Brain microvascular endothelial cell (primary cell): ENCODE data around the gene TBC1D16.
A peak's percentile ranks its signal among the peaks of the same experiment; 100 is the strongest.

Experiments
- DNase-seq: peaks from one replicate; pipeline ENCODE4 v3.0.0-alpha.2; 2020
- H3K27ac ChIP-seq: fragments of 250-450 bp; sonication (Bioruptor Pico); 2 replicates; pipeline ENCODE4 v1.5.1; 2020; ENCODE audit warnings: mild to moderate bottlenecking, moderate library complexity
- H3K27me3 ChIP-seq: fragments of 250-450 bp; sonication (Bioruptor Pico); replicated peaks from 2 replicates; pipeline ENCODE4 v1.5.1; 2020; ENCODE audit warnings: mild to moderate bottlenecking
- H3K36me3 ChIP-seq: fragments of 250-450 bp; sonication (Bioruptor Pico); replicated peaks from 2 replicates; pipeline ENCODE4 v1.5.1; 2020; ENCODE audit warnings: mild to moderate bottlenecking
- H3K4me3 ChIP-seq: 2 replicates; pipeline ENCODE4 v1.5.1; 2011; ENCODE audit warnings: low read depth, mild to moderate bottlenecking, control low read depth, low read length, moderate library complexity
- in situ Hi-C: cut with HindIII; loops from 2 replicates; pipeline ENCODE4 v1.10.0; 2017; ENCODE audit warnings: low sequenced_read_pairs, low pct_ligation_motif_present
- TF ChIP-seq, protein P1 (sequence below): IDR thresholded peaks from 2 replicates; pipeline ENCODE4 v1.5.1; 2011; ENCODE audit warnings: low read depth, mild to moderate bottlenecking, moderate library complexity, low read length, control low read depth, inconsistent platforms; ENCODE audit errors: missing control alignments

Gene TBC1D16

DNA sequence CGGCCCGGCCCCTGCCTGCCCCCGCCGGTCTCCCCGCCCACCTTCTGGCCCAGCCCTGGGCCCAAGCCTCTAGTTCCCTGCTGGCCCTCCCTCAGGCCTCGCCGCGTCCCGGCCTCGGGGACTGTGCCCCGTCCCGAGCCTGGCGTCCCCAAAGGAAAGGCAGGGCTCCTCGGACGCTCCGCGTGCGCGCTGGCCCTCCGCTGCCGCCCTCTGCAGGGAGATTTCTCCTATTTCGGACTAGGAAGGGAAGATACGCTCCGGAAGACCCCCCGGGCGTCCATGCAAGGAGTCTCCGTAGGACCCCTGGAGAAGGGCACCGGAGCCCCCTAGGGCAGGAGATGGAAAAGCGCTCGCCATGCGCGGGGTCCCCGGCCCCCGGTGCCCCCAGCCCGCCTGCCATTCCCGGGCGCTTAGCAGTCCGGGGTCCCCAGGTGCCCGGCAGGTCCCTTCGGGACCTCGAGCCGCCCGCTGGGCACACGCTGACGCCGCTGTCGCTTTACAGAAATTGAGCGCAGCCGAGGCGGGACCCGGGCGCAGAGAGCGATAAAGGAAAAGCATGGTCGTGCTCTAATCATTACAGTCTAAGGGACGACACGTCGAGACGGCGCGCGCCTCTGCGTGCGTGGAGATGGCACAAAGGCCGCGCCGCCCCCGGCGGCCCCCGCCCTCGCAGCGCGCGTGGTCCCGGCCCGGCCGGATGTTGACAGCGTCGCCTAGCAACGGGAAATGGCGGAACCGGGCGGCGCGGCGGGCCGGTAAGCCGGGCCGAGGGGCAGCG lies 454 bp upstream of the TBC1D16 start, which contains the start of gene CCDC40:
TSS of gene CCDC40 (plus strand) at position 706 of the 778 bp plus-strand sequence. CDS start at position 727, 21 bp downstream.
- peak; percentile 55 for DNase-seq
- TF ChIP-seq, protein P1, sequence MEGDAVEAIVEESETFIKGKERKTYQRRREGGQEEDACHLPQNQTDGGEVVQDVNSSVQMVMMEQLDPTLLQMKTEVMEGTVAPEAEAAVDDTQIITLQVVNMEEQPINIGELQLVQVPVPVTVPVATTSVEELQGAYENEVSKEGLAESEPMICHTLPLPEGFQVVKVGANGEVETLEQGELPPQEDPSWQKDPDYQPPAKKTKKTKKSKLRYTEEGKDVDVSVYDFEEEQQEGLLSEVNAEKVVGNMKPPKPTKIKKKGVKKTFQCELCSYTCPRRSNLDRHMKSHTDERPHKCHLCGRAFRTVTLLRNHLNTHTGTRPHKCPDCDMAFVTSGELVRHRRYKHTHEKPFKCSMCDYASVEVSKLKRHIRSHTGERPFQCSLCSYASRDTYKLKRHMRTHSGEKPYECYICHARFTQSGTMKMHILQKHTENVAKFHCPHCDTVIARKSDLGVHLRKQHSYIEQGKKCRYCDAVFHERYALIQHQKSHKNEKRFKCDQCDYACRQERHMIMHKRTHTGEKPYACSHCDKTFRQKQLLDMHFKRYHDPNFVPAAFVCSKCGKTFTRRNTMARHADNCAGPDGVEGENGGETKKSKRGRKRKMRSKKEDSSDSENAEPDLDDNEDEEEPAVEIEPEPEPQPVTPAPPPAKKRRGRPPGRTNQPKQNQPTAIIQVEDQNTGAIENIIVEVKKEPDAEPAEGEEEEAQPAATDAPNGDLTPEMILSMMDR: peak; percentile 2
- H3K36me3 ChIP-seq: no peaks in the 10 kb centered on the region
- peak within 1 kb of the TSS; percentile 82 for H3K4me3 ChIP-seq
- in situ Hi-C loops: no loop called here
- H3K27me3 ChIP-seq: no peaks in the 10 kb centered on the region
- H3K27ac ChIP-seq: peak within 1 kb of the TSS; percentile 81

DNA sequence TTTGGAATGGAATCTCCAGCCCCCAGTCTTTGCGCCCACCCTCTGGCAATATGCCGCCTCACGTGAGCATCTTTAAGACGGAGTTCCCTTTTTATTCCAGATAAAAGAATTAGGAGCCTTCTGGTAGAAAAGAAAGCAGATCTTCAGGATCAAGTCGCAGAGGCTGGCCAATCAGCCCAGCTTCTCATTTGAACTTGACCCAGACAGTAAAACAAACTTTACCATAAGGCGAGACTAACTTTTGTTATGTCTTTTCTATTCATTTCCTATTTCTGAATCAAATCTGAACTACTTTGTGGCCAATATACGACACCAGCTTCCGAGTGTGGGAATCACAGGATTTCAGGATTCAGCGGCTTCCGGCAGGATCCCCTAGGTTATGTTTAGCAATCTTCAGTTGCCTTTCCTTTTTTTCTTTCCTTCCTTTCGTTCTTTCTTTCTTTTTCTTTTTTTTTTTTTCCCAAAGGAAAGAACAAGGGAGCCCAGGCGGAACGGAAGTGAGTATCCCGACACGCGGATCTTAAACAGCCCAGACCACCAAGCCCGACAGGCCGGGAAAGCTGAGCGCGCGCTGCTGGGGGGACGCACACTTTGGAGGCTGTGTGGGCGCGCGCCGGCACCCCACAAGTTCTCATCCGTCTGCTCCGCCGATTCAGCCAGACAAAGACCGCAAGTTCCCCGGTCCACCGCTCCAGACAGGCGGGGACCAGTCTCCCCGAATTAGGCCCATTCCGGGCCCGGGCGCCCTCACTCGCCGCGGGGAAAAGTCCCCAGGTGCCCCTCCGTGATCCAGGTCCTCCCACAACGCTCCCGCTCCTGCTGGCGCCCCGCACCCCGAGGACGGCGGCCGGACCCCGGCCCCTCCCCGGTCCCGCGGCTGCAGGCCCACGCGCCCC lies 633 bp downstream of the TBC1D16 start:
- no peaks in the 10 kb centered on the region for H3K27me3 ChIP-seq
- TF ChIP-seq, protein P1: no peak
- DNase-seq: peak; percentile 20
- H3K27ac ChIP-seq: peak overlapping the region; percentile 81
- H3K4me3 ChIP-seq: peak overlapping the region; percentile 78
- in situ Hi-C loops: no loop called here
- no peaks in the 10 kb centered on the region for H3K36me3 ChIP-seq

DNA sequence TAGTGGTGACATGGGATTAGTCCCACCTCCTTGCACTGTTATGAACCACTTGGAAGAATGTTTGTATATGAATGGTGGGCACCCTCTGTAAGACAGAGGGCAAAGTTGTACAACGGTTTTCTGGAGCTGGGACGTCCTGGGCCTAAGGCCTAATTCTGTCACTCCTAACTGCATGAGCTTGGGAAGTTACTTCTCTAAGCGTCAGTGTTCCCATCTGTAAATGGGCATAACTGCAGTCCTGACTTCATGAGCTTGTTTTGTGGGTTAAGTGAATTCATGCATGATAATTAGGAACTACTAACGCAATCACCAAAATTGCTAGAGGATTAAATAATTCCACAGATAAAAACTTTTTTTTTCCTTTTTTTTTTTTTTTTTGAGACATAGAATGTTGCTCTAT lies 1.8 kb downstream of the TBC1D16 start:
- H3K36me3 ChIP-seq: no peaks in the 10 kb centered on the region
- TF ChIP-seq, protein P1: no peak
- H3K27me3 ChIP-seq: no peaks in the 10 kb centered on the region
- in situ Hi-C loops: no loop called here
- DNase-seq: no peak
- H3K27ac ChIP-seq: no peak overlapping the region
- H3K4me3 ChIP-seq: no peak overlapping the region

DNA sequence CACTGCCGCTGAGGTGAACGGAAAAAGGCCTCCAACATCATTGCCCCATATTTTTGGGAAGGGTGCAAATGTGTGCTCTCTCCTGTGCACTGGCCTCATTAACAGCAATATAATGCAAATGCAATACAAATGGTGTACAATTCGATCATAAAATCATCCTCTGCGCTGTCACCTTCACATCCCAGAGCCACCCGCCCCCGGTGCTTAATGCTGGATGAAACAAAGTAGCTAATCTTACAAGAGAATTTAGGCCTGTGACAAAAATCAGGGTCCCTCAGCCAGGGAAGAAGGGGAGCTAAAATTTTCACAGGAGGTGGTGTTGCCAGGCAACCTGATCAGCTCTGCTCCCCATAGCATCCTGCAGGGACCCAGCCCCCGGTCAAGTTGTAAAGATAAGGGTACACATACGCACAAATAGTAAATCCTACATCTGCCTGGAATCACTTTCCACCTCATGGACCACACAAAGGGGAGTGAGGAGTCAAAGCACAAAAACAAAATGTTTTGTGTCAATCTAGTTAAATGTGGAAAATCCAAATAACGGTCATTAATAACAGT lies 3.0 kb downstream of the TBC1D16 start:
- TF ChIP-seq, protein P1: no peak
- in situ Hi-C loops: no loop called here
- no peak overlapping the region for H3K27ac ChIP-seq
- no peak overlapping the region for H3K4me3 ChIP-seq
- no peaks in the 10 kb centered on the region for H3K36me3 ChIP-seq
- no peaks in the 10 kb centered on the region for H3K27me3 ChIP-seq
- no peak for DNase-seq

DNA sequence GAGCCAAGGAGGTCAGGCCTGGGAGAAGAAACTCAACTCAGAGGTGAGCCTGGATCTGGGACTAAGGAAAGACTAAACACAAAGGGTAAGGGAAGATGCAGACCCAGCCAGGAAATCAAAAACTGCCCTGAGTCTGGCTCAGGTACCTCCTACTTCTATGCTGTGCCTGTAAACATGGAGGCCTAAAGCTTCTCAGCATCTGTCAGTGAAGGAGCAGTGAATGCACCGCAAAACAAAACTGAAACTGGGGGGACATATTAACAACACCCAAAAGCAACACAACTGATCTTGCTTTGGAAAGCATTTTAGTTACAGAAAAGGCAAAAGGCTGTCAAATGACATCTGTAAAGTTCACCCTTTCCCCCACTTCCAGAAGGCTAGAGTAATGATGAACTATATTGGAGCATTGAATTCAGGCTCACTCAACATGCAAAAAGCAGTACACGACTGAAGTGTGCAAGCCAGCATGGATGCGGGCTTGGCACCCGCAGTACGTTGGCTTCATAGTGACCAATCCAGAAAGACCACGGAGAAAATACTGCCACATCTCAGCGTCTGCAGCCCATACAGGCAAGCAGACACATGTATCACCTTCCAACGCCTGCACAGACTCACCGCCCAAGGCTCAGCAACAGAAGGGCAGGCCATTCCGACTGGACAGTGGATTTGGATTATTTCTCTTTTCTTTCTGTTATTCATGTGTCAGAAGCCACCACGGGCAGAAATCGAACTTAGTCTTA lies 3.8 kb downstream of the TBC1D16 start:
- in situ Hi-C loops: no loop called here
- TF ChIP-seq, protein P1: no peak
- DNase-seq: no peak
- Histone ChIP-seq H3K27ac (no peak overlapping the region), H3K4me3 (no peak overlapping the region), H3K36me3 (peaks cover 2% of the 10 kb centered on the region), H3K27me3 (no peaks in the 10 kb centered on the region)
